HEK293 (cell line): ENCODE results near the gene OR5L2.

Experiments used
- CTCF ChIA-PET: fragments of 350-600 bp; formaldehyde crosslinking; extraction: SDS; loops from one replicate; lab custom pipeline; 2021; ENCODE audit warnings: antibody characterized with exemption; lab: Yijun Ruan, JAX
- POLR2A ChIA-PET: fragments of 300-600 bp; formaldehyde crosslinking; extraction: SDS; loops from one replicate; lab custom pipeline; 2020; ENCODE audit warnings: antibody characterized with exemption, inconsistent platforms; lab: Yijun Ruan, JAX
- H3K27ac ChIP-seq: fragments of 200-500 bp; sonication (Bioruptor generic); 2 replicates; pipeline ENCODE4 v1.5.1; 2014; ENCODE audit warnings: low read depth, low read length, control low read depth, inconsistent platforms; ENCODE audit errors: extremely low read depth
- H3K36me3 ChIP-seq, 2 experiments: fragments of 200-500 bp in 1 of 2; sonication (Bioruptor generic) in 1 of 2; 1 replicate in 1 of 2; 2 replicates in 1 of 2; pipeline ENCODE4 v1.5.1; 2014 to 2017; ENCODE audit warnings: inconsistent platforms in 2 of 2, low read length in 2 of 2; ENCODE audit not compliant: control insufficient read depth in 2 of 2, insufficient read depth in 1 of 2
- H3K4me1 ChIP-seq: fragments of 200-500 bp; sonication (Bioruptor generic); 2 replicates; pipeline ENCODE4 v1.5.1; 2014; ENCODE audit warnings: mild to moderate bottlenecking, low read length, inconsistent platforms; ENCODE audit not compliant: control insufficient read depth, insufficient read depth
- H3K4me3 ChIP-seq: 2 replicates; pipeline ENCODE4 v1.5.1; 2011; ENCODE audit warnings: low read depth, mild to moderate bottlenecking, control low read depth, low read length, moderate library complexity
- H3K9me3 ChIP-seq: fragments of 200-500 bp; sonication (Bioruptor generic); 2 replicates; pipeline ENCODE4 v1.5.1; 2014; ENCODE audit warnings: low read depth, low read length, inconsistent platforms; ENCODE audit not compliant: control insufficient read depth, insufficient read depth
- BCL6B ChIP-seq: fragments of 450-650 bp; formaldehyde crosslinking; IDR thresholded peaks from 2 replicates; pipeline ENCODE4 v1.5.1; 2017; ENCODE audit warnings: missing biosample characterization, missing genetic modification characterization
- KLF8 ChIP-seq: fragments of 450-650 bp; formaldehyde crosslinking; IDR thresholded peaks from 2 replicates; pipeline ENCODE4 v1.5.1; 2016; ENCODE audit warnings: missing biosample characterization, missing genetic modification characterization
- MEIS1 ChIP-seq: sonication (generic); formaldehyde crosslinking; IDR thresholded peaks from 2 replicates; pipeline ENCODE4 v1.8.1; 2022; ENCODE audit warnings: missing genetic modification reagents, mild to moderate bottlenecking, borderline replicate concordance
- SALL2 ChIP-seq: fragments of 450-650 bp; formaldehyde crosslinking; IDR thresholded peaks from 2 replicates; pipeline ENCODE4 v1.5.0; 2017; ENCODE audit warnings: missing biosample characterization, mild to moderate bottlenecking, missing genetic modification characterization, borderline replicate concordance
- TCF7L2 ChIP-seq: IDR thresholded peaks from 2 replicates; pipeline ENCODE4 v1.6.1; 2011; ENCODE audit warnings: low read depth, mild to moderate bottlenecking, inconsistent platforms, low read length, moderate library complexity, borderline replicate concordance
- ZBTB11 ChIP-seq: fragments of 450-650 bp; formaldehyde crosslinking; conservative IDR thresholded peaks from 2 replicates; pipeline ENCODE4 v1.5.1; 2016; ENCODE audit warnings: low read depth, missing biosample characterization, missing genetic modification characterization
- ZBTB49 ChIP-seq: fragments of 450-650 bp; formaldehyde crosslinking; IDR thresholded peaks from 2 replicates; pipeline ENCODE4 v1.5.1; 2016; ENCODE audit warnings: missing biosample characterization, missing genetic modification characterization, low read depth
- ZNF114 ChIP-seq: fragments of 450-650 bp; formaldehyde crosslinking; IDR thresholded peaks from 2 replicates; pipeline ENCODE4 v1.5.0; 2017; ENCODE audit warnings: missing biosample characterization, missing genetic modification characterization
- ZNF175 ChIP-seq: fragments of 450-650 bp; formaldehyde crosslinking; IDR thresholded peaks from 2 replicates; pipeline ENCODE4 v1.5.1; 2016; ENCODE audit warnings: missing biosample characterization, missing genetic modification characterization
- ZNF280C ChIP-seq: fragments of 450-650 bp; formaldehyde crosslinking; IDR thresholded peaks from 2 replicates; pipeline ENCODE4 v1.5.1; 2016; ENCODE audit warnings: missing biosample characterization, missing genetic modification characterization
- ZNF530 ChIP-seq: fragments of 450-650 bp; formaldehyde crosslinking; IDR thresholded peaks from 2 replicates; pipeline ENCODE4 v1.5.1; 2016; ENCODE audit warnings: low read depth, missing biosample characterization, missing genetic modification characterization
- ZNF585B ChIP-seq: fragments of 450-650 bp; formaldehyde crosslinking; IDR thresholded peaks from 2 replicates; pipeline ENCODE4 v1.5.1; 2016; ENCODE audit warnings: missing biosample characterization, missing genetic modification characterization
- ZNF610 ChIP-seq: fragments of 450-650 bp; formaldehyde crosslinking; IDR thresholded peaks from 2 replicates; pipeline ENCODE4 v1.5.1; 2016; ENCODE audit warnings: missing biosample characterization, missing genetic modification characterization, borderline replicate concordance
- ZNF654 ChIP-seq: fragments of 450-650 bp; formaldehyde crosslinking; IDR thresholded peaks from 2 replicates; pipeline ENCODE4 v1.5.1; 2016; ENCODE audit warnings: low read depth, missing biosample characterization, missing genetic modification characterization
- ZNF830 ChIP-seq: fragments of 450-650 bp; IDR thresholded peaks from 2 replicates; pipeline ENCODE4 v1.5.0; 2018; ENCODE audit warnings: missing biosample characterization, missing genetic modification characterization, low read depth, mild to moderate bottlenecking, moderate library complexity
- ZNF843 ChIP-seq: fragments of 450-650 bp; formaldehyde crosslinking; IDR thresholded peaks from 2 replicates; pipeline ENCODE4 v1.5.1; 2016; ENCODE audit warnings: missing biosample characterization, missing genetic modification characterization

Gene OR5L2

GRCh38 chr11:55806248-55806647 lies 20.8 kb upstream of the OR5L2 start:
- no peak overlapping the region for H3K4me3 ChIP-seq
- ChIA-PET POLR2A (no interaction called here), CTCF (no interaction called here)
- no peaks in the 10 kb centered on the region for H3K9me3 ChIP-seq
- no peaks in the 10 kb centered on the region for H3K4me1 ChIP-seq
- no peaks in the 10 kb centered on the region for H3K36me3 ChIP-seq
- no peak overlapping the region for H3K27ac ChIP-seq
- TF ChIP-seq ZNF585B (tag by site-specific recombination), result peak; percentile 59
- TF ChIP-seq ZNF610 (tag by site-specific recombination), result no peak

GRCh38 chr11:55811067-55811466 lies 16.0 kb upstream of the OR5L2 start, which contains the start of gene OR5L1:
TSS of gene OR5L1 (plus strand) at chr11:55811367. CDS start at chr11:55811467, 100 bp downstream.
- TF ChIP-seq ZNF530 (tag by site-specific recombination), result no peak
- TF ChIP-seq ZBTB49 (tag by site-specific recombination), result no peak
- TF ChIP-seq KLF8, result no peak
- no peak for TF ChIP-seq SALL2
- no peak for TF ChIP-seq TCF7L2
- no peak for TF ChIP-seq BCL6B
- TF ChIP-seq ZNF280C (tag by site-specific recombination), result no peak
- TF ChIP-seq ZNF114 (tag by site-specific recombination), result no peak
- TF ChIP-seq ZNF654 (tag by site-specific recombination), result no peak
- no peak for TF ChIP-seq ZNF175 (tag by site-specific recombination)
- TF ChIP-seq ZNF843 (tag by site-specific recombination), result no peak
- no peak for TF ChIP-seq ZNF585B (tag by site-specific recombination)
- Histone ChIP-seq H3K4me1 (no peaks in the 10 kb centered on the region), H3K9me3 (no peaks in the 10 kb centered on the region), H3K36me3 (no peaks in the 10 kb centered on the region), H3K4me3 (no peak within 1 kb of the TSS), H3K27ac (no peak within 1 kb of the TSS)
- CTCF ChIA-PET, result no interaction called here
- POLR2A ChIA-PET, result no interaction called here

- no peaks in the 10 kb centered on the region for H3K36me3 ChIP-seq
- no peaks in the 10 kb centered on the region for H3K4me1 ChIP-seq
- H3K4me3 ChIP-seq, result no peak within 1 kb of the TSS
- ChIA-PET POLR2A (no interaction called here), CTCF (no interaction called here)
- no peak within 1 kb of the TSS for H3K27ac ChIP-seq
- H3K9me3 ChIP-seq, result no peaks in the 10 kb centered on the region
- TF ChIP-seq ZNF830 (no peak), ZBTB11 (tag by site-specific recombination) (no peak), MEIS1 (CRISPR knock-in tag) (no peak)
These were observed 7.7 kb upstream of the OR5L2 start, which contains the start of gene OR5D18 for GRCh38 chr11:55819330-55819729. TSS of gene OR5D18 (plus strand) at chr11:55819630. CDS start at chr11:55819630, 0 bp downstream.
